ENCODE results near the gene SHROOM2. TPM values are rescaled to one million over a fixed set of nuclear protein-coding genes. Genes with fewer than 3 reads are reported as not detected.

Gene SHROOM2
- total and polyA plus RNA-seq, 9 of the 15 experiments (the other 6 are each of a cell fraction or from before 2014, with no cell fraction given) = not detected

GRCh38 chrX:9788911-9789310 lies 2.7 kb downstream of the SHROOM2 start:
- no peak for DNase-seq (ENCODE audit: extremely low read depth in 1 of 4, low spot score in 3 of 4)
- Histone ChIP-seq H3K9ac (ENCODE audit: insufficient read depth in 1 of 2, low read depth in 2 of 2, low read length in 2 of 2) (no peak overlapping the region), H3K9me3 (replicated peaks; ENCODE audit: control insufficient read depth, insufficient read depth, low read depth, low read length) (no peaks in the 10 kb centered on the region), H3K27me3 (ENCODE audit: control insufficient read depth in 2 of 2, insufficient read depth in 2 of 2, low read length in 2 of 2) (peaks cover 0 to 6% of the 10 kb centered on the region in 2 experiments; a peak in 3 of 5 replicates), H2AFZ (ENCODE audit: low read depth, low read length) (no peak overlapping the region), H3K79me2 (ENCODE audit: control insufficient read depth, insufficient read depth, low read length) (no peaks in the 10 kb centered on the region), H3K36me3 (ENCODE audit: control insufficient read depth, insufficient read depth, low read length) (no peaks in the 10 kb centered on the region), H3K4me3 (no peak overlapping the region), H3K4me1 (replicated peaks in 1 of 2; ENCODE audit: control insufficient read depth in 2 of 2, insufficient read depth in 2 of 2, low read length in 2 of 2) (peaks cover 0 to 7% of the 10 kb centered on the region in 2 experiments; a peak in 1 of 5 replicates), H4K20me1 (replicated peaks; ENCODE audit: control insufficient read depth, insufficient read depth, low read length) (no peaks in the 10 kb centered on the region), H3K27ac (ENCODE audit: extremely low read depth, low read depth, low read length) (no peak overlapping the region), H3K9me1 (ENCODE audit: control insufficient read depth, insufficient read depth, low read length) (no peaks in the 10 kb centered on the region), H3K4me2 (ENCODE audit: insufficient read depth, low read length) (no peak overlapping the region)
- no TSS peak for BruUV-seq (replicated peaks)
- intact Hi-C loops (cut with micrococcal nuclease) (no loop called here), in situ Hi-C loops (cut with MboI) (no loop called here)
- ChIA-PET POLR2A (no interaction called here), CTCF (ENCODE audit: low intra/inter-chr PET ratio) (no interaction called here)
- no peak for ATAC-seq
- no peak for FAIRE-seq
- TF ChIP-seq RCOR1 (IDR thresholded peaks at IDR 0.05; ENCODE audit: borderline replicate concordance in 1 of 2, low read depth in 2 of 2, low read length in 2 of 2) (no peak), SAFB2 (IDR thresholded peaks at IDR 0.05; ENCODE audit: borderline replicate concordance, low read depth, low read length, severe bottlenecking) (no peak)
- WGBS (ENCODE audit: insufficient coverage, low coverage, missing lambda C conversion rate) = 0% methylated on average over 2 of the region's 2 CpGs

GRCh38 chrX:9789555-9789954 lies 3.3 kb downstream of the SHROOM2 start:
- Histone ChIP-seq H4K20me1 (replicated peaks; ENCODE audit: control insufficient read depth, insufficient read depth, low read length) (no peaks in the 10 kb centered on the region), H3K79me2 (ENCODE audit: control insufficient read depth, insufficient read depth, low read length) (no peaks in the 10 kb centered on the region), H3K36me3 (ENCODE audit: control insufficient read depth, insufficient read depth, low read length) (no peaks in the 10 kb centered on the region), H3K9ac (ENCODE audit: insufficient read depth in 1 of 2, low read depth in 2 of 2, low read length in 2 of 2) (no peak overlapping the region), H3K4me2 (ENCODE audit: insufficient read depth, low read length) (no peak overlapping the region), H3K4me1 (replicated peaks in 1 of 2; ENCODE audit: control insufficient read depth in 2 of 2, insufficient read depth in 2 of 2, low read length in 2 of 2) (peaks cover 0 to 7% of the 10 kb centered on the region in 2 experiments; a peak in 1 of 5 replicates), H3K9me3 (replicated peaks; ENCODE audit: control insufficient read depth, insufficient read depth, low read depth, low read length) (no peaks in the 10 kb centered on the region), H3K27me3 (ENCODE audit: control insufficient read depth in 2 of 2, insufficient read depth in 2 of 2, low read length in 2 of 2) (peaks cover 0 to 6% of the 10 kb centered on the region in 2 experiments; a peak in 3 of 5 replicates), H2AFZ (ENCODE audit: low read depth, low read length) (no peak overlapping the region), H3K9me1 (ENCODE audit: control insufficient read depth, insufficient read depth, low read length) (no peaks in the 10 kb centered on the region), H3K4me3 (no peak overlapping the region), H3K27ac (ENCODE audit: extremely low read depth, low read depth, low read length) (no peak overlapping the region)
- ChIA-PET CTCF (ENCODE audit: low intra/inter-chr PET ratio) (no interaction called here), POLR2A (no interaction called here)
- intact Hi-C loops (cut with micrococcal nuclease) (no loop called here), in situ Hi-C loops (cut with MboI) (no loop called here)
- TF ChIP-seq MXI1 (IDR thresholded peaks at IDR 0.05; ENCODE audit: low read depth, low read length) (no peak), POLR3A (IDR thresholded peaks at IDR 0.05; ENCODE audit: borderline replicate concordance, extremely low read depth, insufficient read depth, insufficient read length) (no peak)
- BruUV-seq (replicated peaks) = no TSS peak
- DNase-seq (ENCODE audit: extremely low read depth in 1 of 4, low spot score in 3 of 4) = no peak
- no peak for FAIRE-seq
- WGBS (ENCODE audit: insufficient coverage, low coverage, missing lambda C conversion rate) = 6% methylated on average over 5 of the region's 5 CpGs
- ATAC-seq = no peak
